HepG2 (cell line): ENCODE measurements around the gene MACROD2. TPM values are rescaled to one million over a fixed set of nuclear protein-coding genes. Genes with fewer than 3 reads are reported as not detected.

ENCODE experiments used
- ATAC-seq: fragments of 200-7000 bp; cut with Tn5 transposase; 3 replicates; pipeline ENCODE4 v1.9.1; 2020; ENCODE audit warnings: mild to moderate bottlenecking, moderate library complexity
- BruUV-seq: library from RNA; stranded (reverse); fragments of 400-500 nt; replicated peaks from 2 replicates; lab custom pipeline; 2021; lab: Mats Ljungman, UMichigan
- CTCF ChIA-PET: fragments of 300-600 bp; formaldehyde crosslinking; extraction: SDS; loops from one replicate; lab custom pipeline; 2021; ENCODE audit warnings: low total read pairs, inconsistent platforms, low intra/inter-chr PET ratio; lab: Yijun Ruan, JAX
- POLR2A ChIA-PET: fragments of 350-600 bp; sonication (Branson Sonifier 250); formaldehyde crosslinking; loops from one replicate; lab custom pipeline; 2020; ENCODE audit warnings: antibody characterized with exemption, inconsistent platforms; lab: Yijun Ruan, JAX
- DNase-seq: peaks from one replicate; pipeline ENCODE4 v3.0.0-alpha.2; 2015; ENCODE audit warnings: low spot score
- FAIRE-seq: peaks from 3 replicates; lab custom pipeline; 2011; peaks lifted over from hg19 to GRCh38; lab: Jason Lieb, UNC
- H2AFZ ChIP-seq: one replicate; pipeline ENCODE4 v1.6.1; 2011; ENCODE audit warnings: low read length, inconsistent platforms
- H3K27ac ChIP-seq: fragments of 300-600 bp; 3 replicates; pipeline ENCODE4 v1.8.0; 2011; ENCODE audit warnings: mixed run types, mild to moderate bottlenecking, mixed read lengths, low read length, inconsistent platforms; ENCODE audit not compliant: insufficient read depth; ENCODE audit errors: extremely low read length
- H3K27me3 ChIP-seq, 2 experiments: fragments of 200-600 bp in 1 of 2; 2 replicates in 1 of 2; 3 replicates in 1 of 2; pipeline versions ENCODE4 v1.6.0 to v1.8.0; 2011; ENCODE audit warnings: low read length in 2 of 2, mild to moderate bottlenecking in 2 of 2, moderate library complexity in 2 of 2, inconsistent platforms in 1 of 2; ENCODE audit not compliant: insufficient read depth in 2 of 2, control insufficient read depth in 1 of 2
- H3K36me3 ChIP-seq, 2 experiments: fragments of 200-600 bp in 1 of 2; replicated peaks in 1 of 2; 2 replicates in 1 of 2; 3 replicates in 1 of 2; pipeline versions ENCODE4 v1.5.1 to v1.8.0; 2011; ENCODE audit warnings: low read length in 2 of 2, inconsistent platforms in 1 of 2; ENCODE audit not compliant: insufficient read depth in 2 of 2, control insufficient read depth in 1 of 2
- H3K4me1 ChIP-seq: 2 replicates; pipeline ENCODE4 v1.5.1; 2012; ENCODE audit warnings: low read length, inconsistent platforms; ENCODE audit not compliant: insufficient read depth
- H3K4me2 ChIP-seq: 2 replicates; pipeline ENCODE4 v1.6.0; 2011; ENCODE audit warnings: low read depth, low read length, inconsistent platforms
- H3K4me3 ChIP-seq, 3 experiments: fragments of 200-600 bp in 1 of 3; sonication (generic), shearing (Covaris generic) in 1 of 3; replicated peaks in 1 of 3; 2 replicates each; pipeline ENCODE4 v1.5.1; 2011 to 2016; ENCODE audit warnings: low read length in 3 of 3, inconsistent platforms in 2 of 3, low read depth in 2 of 3, mild to moderate bottlenecking in 2 of 3, control low read depth in 1 of 3, mixed read lengths in 1 of 3; ENCODE audit not compliant: insufficient read depth in 1 of 3
- H3K79me2 ChIP-seq: one replicate; pipeline ENCODE4 v1.6.1; 2011; ENCODE audit warnings: low read length, inconsistent platforms; ENCODE audit not compliant: insufficient read depth
- H3K9ac ChIP-seq: 2 replicates; pipeline ENCODE4 v1.6.0; 2011; ENCODE audit warnings: mild to moderate bottlenecking, low read depth, low read length, inconsistent platforms; ENCODE audit not compliant: insufficient read depth
- H3K9me3 ChIP-seq: 2 replicates; pipeline ENCODE4 v1.5.1; 2012; ENCODE audit warnings: mild to moderate bottlenecking, low read length
- H4K20me1 ChIP-seq: 2 replicates; pipeline ENCODE4 v1.6.0; 2011; ENCODE audit warnings: inconsistent platforms, mild to moderate bottlenecking, low read length, moderate library complexity; ENCODE audit not compliant: insufficient read depth
- ESRRA ChIP-seq: sonication (generic); formaldehyde crosslinking; IDR thresholded peaks from 2 replicates; pipeline ENCODE4 v1.5.1; 2020; ENCODE audit warnings: mild to moderate bottlenecking, low read depth, missing genetic modification reagents
- FOXA1 ChIP-seq, 2 experiments: fragments of 450-650 bp in 1 of 2; sonication (generic) in 1 of 2; formaldehyde crosslinking in 1 of 2; IDR thresholded peaks; 2 replicates each; pipeline versions ENCODE4 v1.4.0 to v1.6.1; 2016 to 2020; ENCODE audit warnings: missing genetic modification reagents in 1 of 2
- GZF1 ChIP-seq: sonication (generic); formaldehyde crosslinking; IDR thresholded peaks from 2 replicates; pipeline ENCODE4 v1.5.1; 2020; ENCODE audit warnings: mild to moderate bottlenecking, missing genetic modification reagents
- SP140L ChIP-seq: sonication (generic); formaldehyde crosslinking; IDR thresholded peaks from 2 replicates; pipeline ENCODE4 v1.4.0; 2020; ENCODE audit warnings: missing genetic modification reagents, borderline replicate concordance
- SP2 ChIP-seq: sonication (generic); formaldehyde crosslinking; IDR thresholded peaks from 2 replicates; pipeline ENCODE4 v1.5.1; 2020; ENCODE audit warnings: mild to moderate bottlenecking, missing genetic modification reagents
- ZMYM2 ChIP-seq: sonication (generic); formaldehyde crosslinking; IDR thresholded peaks from 2 replicates; pipeline ENCODE4 v1.8.0; 2022; ENCODE audit warnings: mild to moderate bottlenecking, missing genetic modification reagents
- ZNF441 ChIP-seq: sonication (generic); formaldehyde crosslinking; IDR thresholded peaks from 2 replicates; pipeline ENCODE4 v1.7.0; 2021; ENCODE audit warnings: missing genetic modification reagents, borderline replicate concordance
- ZNF451 ChIP-seq: sonication (generic); formaldehyde crosslinking; IDR thresholded peaks from 2 replicates; pipeline ENCODE4 v1.5.0; 2020; ENCODE audit warnings: mild to moderate bottlenecking, missing genetic modification reagents
- ZNF589 ChIP-seq: sonication (generic); formaldehyde crosslinking; conservative IDR thresholded peaks from 2 replicates; pipeline ENCODE4 v1.8.0; 2022; ENCODE audit warnings: mild to moderate bottlenecking, moderate library complexity, missing genetic modification reagents
- ZNF792 ChIP-seq: IDR thresholded peaks from 2 replicates; pipeline ENCODE4 v1.6.1; 2016
- WGBS: methylation state at CpG from one replicate; pipeline ENCODE4 v1.1.6; 2017; ENCODE audit warnings: low lambda C conversion rate; 5-methylcytosine and 5-hydroxymethylcytosine counted together
- in situ Hi-C: cut with HindIII; loops from 2 replicates; pipeline ENCODE4 v1.10.0; 2017; ENCODE audit warnings: low pct_unique_long_range_greater_than_20kb; ENCODE audit not compliant: extremely low pct_ligation_motif_present
- intact Hi-C: fragments of 100-400 bp; cut with micrococcal nuclease; formaldehyde crosslinking; loops from one replicate; pipeline ENCODE4 v1.10.0; 2022; ENCODE audit not compliant: unreplicated experiment
- polyA plus RNA-seq, 8 experiments: library from polyadenylated mRNA; depleted of rRNA in 3 of 8; stranded (reverse) in 7 of 8; unstranded in 1 of 8; fragments of >200 nt; fragmentation: Illumina TruSeq in 4 of 8; extraction: Trizol in 4 of 8; gene quantifications; 2 replicates each; pipeline versions ENCODE4 v1.2.1 to v1.2.3, GENCODE V29; 2011 to 2016; ENCODE audit warnings: low read depth in 4 of 8, missing spikeins in 1 of 8, mixed read lengths in 1 of 8; ENCODE audit not compliant: insufficient read depth in 1 of 8
- total RNA-seq, 5 experiments: library from RNA; depleted of rRNA; stranded (reverse); fragments of >200 nt; fragmentation: Illumina TruSeq; extraction: Trizol; gene quantifications; 2 replicates each; pipeline ENCODE4 v1.2.3, GENCODE V29; 2016; ENCODE audit warnings: low read depth in 1 of 5
- TF ChIP-seq, protein P1 (sequence below): sonication (generic); formaldehyde crosslinking; IDR thresholded peaks from 2 replicates; pipeline ENCODE4 v1.4.0; 2020; ENCODE audit warnings: missing genetic modification reagents
- TF ChIP-seq, protein P2 (sequence below): sonication (generic); formaldehyde crosslinking; conservative IDR thresholded peaks from 2 replicates; pipeline ENCODE4 v1.5.0; 2020; ENCODE audit warnings: missing genetic modification reagents
- TF ChIP-seq, protein P3 (sequence below): sonication (generic); formaldehyde crosslinking; IDR thresholded peaks from 2 replicates; pipeline ENCODE4 v1.4.0; 2020; ENCODE audit warnings: mild to moderate bottlenecking, missing genetic modification reagents, borderline replicate concordance
- TF ChIP-seq, protein P4 (sequence below): sonication (generic); formaldehyde crosslinking; IDR thresholded peaks from 2 replicates; pipeline ENCODE4 v1.5.0; 2020; ENCODE audit warnings: mild to moderate bottlenecking, missing genetic modification reagents

Gene MACROD2
- total and polyA plus RNA-seq, 2 of the 13 experiments (the other 11 are each of a cell fraction or from before 2014, with no cell fraction given) = 0.13 to 0.51 TPM

DNA sequence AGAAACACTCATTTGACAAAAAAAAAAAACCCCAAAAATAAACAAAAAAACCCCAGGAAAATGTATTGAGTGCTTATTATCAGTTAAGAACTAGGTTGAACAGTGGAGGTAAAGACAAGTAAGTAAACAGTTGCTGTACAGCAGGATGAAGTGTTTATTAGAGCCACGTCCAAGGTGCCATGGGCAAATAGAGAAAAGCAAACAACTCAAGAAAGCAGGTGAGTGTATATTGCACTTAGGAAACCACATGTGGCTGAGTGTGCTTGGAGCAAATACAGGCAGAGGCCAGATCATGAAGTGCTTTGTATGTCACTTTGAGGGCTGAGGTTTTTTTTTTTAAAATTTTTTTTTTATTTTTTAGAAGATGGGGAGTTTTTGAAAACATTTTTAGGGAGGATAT, 98.3 kb downstream of the MACROD2 start:
- in situ Hi-C loops = no loop called here
- no TSS peak for BruUV-seq
- no peaks in the 10 kb centered on the region for H3K36me3 ChIP-seq
- no peak overlapping the region for H3K9ac ChIP-seq
- H3K27me3 ChIP-seq = no peaks in the 10 kb centered on the region
- CTCF ChIA-PET = no interaction called here
- POLR2A ChIA-PET = no interaction called here
- H3K27ac ChIP-seq = no peak overlapping the region
- H4K20me1 ChIP-seq = no peaks in the 10 kb centered on the region
- H3K4me1 ChIP-seq = no peaks in the 10 kb centered on the region
- DNase-seq = no peak
- TF ChIP-seq ZNF451 (no peak), ESRRA (CRISPR knock-in tag) (no peak), SP2 (no peak), ZMYM2 (CRISPR knock-in tag) (no peak), ZNF792 (CRISPR knock-in tag) (no peak), FOXA1 (IDR thresholded peaks at IDR 0.05) (no peak), FOXA1 (CRISPR knock-in tag; IDR thresholded peaks at IDR 0.05) (no peak), ZNF441 (CRISPR knock-in tag) (no peak), GZF1 (CRISPR knock-in tag) (no peak), SP140L (CRISPR knock-in tag) (no peak), ZNF589 (CRISPR knock-in tag) (no peak)
- TF ChIP-seq, protein P1, sequence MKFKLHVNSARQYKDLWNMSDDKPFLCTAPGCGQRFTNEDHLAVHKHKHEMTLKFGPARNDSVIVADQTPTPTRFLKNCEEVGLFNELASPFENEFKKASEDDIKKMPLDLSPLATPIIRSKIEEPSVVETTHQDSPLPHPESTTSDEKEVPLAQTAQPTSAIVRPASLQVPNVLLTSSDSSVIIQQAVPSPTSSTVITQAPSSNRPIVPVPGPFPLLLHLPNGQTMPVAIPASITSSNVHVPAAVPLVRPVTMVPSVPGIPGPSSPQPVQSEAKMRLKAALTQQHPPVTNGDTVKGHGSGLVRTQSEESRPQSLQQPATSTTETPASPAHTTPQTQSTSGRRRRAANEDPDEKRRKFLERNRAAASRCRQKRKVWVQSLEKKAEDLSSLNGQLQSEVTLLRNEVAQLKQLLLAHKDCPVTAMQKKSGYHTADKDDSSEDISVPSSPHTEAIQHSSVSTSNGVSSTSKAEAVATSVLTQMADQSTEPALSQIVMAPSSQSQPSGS (CRISPR knock-in tag) = no peak
- TF ChIP-seq, protein P2, sequence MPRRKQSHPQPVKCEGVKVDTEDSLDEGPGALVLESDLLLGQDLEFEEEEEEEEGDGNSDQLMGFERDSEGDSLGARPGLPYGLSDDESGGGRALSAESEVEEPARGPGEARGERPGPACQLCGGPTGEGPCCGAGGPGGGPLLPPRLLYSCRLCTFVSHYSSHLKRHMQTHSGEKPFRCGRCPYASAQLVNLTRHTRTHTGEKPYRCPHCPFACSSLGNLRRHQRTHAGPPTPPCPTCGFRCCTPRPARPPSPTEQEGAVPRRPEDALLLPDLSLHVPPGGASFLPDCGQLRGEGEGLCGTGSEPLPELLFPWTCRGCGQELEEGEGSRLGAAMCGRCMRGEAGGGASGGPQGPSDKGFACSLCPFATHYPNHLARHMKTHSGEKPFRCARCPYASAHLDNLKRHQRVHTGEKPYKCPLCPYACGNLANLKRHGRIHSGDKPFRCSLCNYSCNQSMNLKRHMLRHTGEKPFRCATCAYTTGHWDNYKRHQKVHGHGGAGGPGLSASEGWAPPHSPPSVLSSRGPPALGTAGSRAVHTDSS = no peak
- TF ChIP-seq, protein P3, sequence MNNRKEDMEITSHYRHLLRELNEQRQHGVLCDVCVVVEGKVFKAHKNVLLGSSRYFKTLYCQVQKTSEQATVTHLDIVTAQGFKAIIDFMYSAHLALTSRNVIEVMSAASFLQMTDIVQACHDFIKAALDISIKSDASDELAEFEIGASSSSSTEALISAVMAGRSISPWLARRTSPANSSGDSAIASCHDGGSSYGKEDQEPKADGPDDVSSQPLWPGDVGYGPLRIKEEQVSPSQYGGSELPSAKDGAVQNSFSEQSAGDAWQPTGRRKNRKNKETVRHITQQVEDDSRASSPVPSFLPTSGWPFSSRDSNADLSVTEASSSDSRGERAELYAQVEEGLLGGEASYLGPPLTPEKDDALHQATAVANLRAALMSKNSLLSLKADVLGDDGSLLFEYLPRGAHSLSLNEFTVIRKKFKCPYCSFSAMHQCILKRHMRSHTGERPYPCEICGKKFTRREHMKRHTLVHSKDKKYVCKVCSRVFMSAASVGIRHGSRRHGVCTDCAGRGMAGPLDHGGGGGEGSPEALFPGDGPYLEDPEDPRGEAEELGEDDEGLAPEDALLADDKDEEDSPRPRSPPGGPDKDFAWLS = no peak
- TF ChIP-seq, protein P4, sequence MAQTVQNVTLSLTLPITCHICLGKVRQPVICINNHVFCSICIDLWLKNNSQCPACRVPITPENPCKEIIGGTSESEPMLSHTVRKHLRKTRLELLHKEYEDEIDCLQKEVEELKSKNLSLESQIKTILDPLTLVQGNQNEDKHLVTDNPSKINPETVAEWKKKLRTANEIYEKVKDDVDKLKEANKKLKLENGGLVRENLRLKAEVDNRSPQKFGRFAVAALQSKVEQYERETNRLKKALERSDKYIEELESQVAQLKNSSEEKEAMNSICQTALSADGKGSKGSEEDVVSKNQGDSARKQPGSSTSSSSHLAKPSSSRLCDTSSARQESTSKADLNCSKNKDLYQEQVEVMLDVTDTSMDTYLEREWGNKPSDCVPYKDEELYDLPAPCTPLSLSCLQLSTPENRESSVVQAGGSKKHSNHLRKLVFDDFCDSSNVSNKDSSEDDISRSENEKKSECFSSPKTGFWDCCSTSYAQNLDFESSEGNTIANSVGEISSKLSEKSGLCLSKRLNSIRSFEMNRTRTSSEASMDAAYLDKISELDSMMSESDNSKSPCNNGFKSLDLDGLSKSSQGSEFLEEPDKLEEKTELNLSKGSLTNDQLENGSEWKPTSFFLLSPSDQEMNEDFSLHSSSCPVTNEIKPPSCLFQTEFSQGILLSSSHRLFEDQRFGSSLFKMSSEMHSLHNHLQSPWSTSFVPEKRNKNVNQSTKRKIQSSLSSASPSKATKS = no peak
- TF ChIP-seq, all 625 proteins: peak for 0
- H2AFZ ChIP-seq = no peak overlapping the region
- WGBS = 2% methylated on average over 1 of the region's 1 CpG
- FAIRE-seq = no peak
- no peak; the same call in 2 of the 3 replicates for ATAC-seq
- no peak overlapping the region for H3K4me2 ChIP-seq
- H3K4me3 ChIP-seq = no peak overlapping the region
- intact Hi-C loops = no loop called here
- no peaks in the 10 kb centered on the region for H3K9me3 ChIP-seq
- no peaks in the 10 kb centered on the region for H3K79me2 ChIP-seq
